ENCODE measurements around the gene CPNE6.

The CPNE6 gene

GRCh38 chr14:24070285-24071143 lies 848 bp upstream of the CPNE6 start:
- peak in 1 of 2 experiments; percentile 25 for DNase-seq

- DNase-seq, result no peak
These were observed 571 bp downstream of the CPNE6 start for GRCh38 chr14:24071836-24072430.

- DNase-seq, result no peak
These were observed 1.1 kb downstream of the CPNE6 start for GRCh38 chr14:24072436-24072835.

GRCh38 chr14:24072881-24073877 lies 1.8 kb downstream of the CPNE6 start:
- DNase-seq, result no peak

GRCh38 chr14:24074625-24075484 lies 3.5 kb downstream of the CPNE6 start:
- DNase-seq, result no peak

GRCh38 chr14:24075485-24076301 lies 4.3 kb downstream of the CPNE6 start:
- no peak for DNase-seq

- no peak for DNase-seq
These were observed 4.9 kb downstream of the CPNE6 start for GRCh38 chr14:24076302-24076601.

GRCh38 chr14:24077086-24077485 lies 5.7 kb downstream of the CPNE6 start:
- DNase-seq, result no peak

- no peak for DNase-seq
These were observed 6.8 kb downstream of the CPNE6 start for GRCh38 chr14:24078146-24078545.

- peak; percentile 63 to 67 for DNase-seq
These were observed 8.3 kb downstream of the CPNE6 start for GRCh38 chr14:24079491-24080141.

GRCh38 chr14:24080142-24080530 lies 8.8 kb downstream of the CPNE6 start:
- DNase-seq, result no peak

GRCh38 chr14:24080888-24081738 lies 9.8 kb downstream of the CPNE6 start:
- peak; percentile 56 to 60 for DNase-seq

GRCh38 chr14:24081739-24082211 lies 10.4 kb downstream of the CPNE6 start:
- no peak for DNase-seq

GRCh38 chr14:24082411-24083080 lies 11.2 kb downstream of the CPNE6 start:
- no peak for DNase-seq

- DNase-seq, result no peak
These were observed 12.1 kb downstream of the CPNE6 start for GRCh38 chr14:24083462-24083861.

- DNase-seq, result no peak
These were observed 13.1 kb downstream of the CPNE6 start for GRCh38 chr14:24084440-24084839.

GRCh38 chr14:24085215-24085614 lies 13.9 kb downstream of the CPNE6 start:
- no peak for DNase-seq

- no peak for DNase-seq
These were observed 15.0 kb downstream of the CPNE6 start for GRCh38 chr14:24086193-24086955.
